ENCODE data around the gene PARD3B.

PARD3B gene

DNA sequence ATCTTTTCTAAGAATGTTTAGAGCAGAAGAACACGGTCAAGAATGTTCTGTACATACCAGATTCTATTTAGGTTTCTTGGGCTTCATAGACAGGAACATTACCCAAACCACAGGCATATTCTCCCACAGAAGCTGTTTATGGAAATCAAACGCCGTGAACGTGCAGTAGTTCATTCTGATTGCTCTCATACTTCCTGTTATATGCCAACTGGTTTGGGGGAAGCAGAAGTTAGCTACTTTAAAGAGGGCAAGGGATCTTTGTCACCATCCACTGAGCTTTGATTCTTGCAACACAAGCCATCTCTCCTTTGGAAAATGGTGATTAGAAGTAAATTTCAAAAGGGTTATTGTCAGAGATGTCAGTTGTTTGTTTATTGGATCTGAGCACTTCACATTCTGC is 954.8 kb downstream of the PARD3B start:
- DNase-seq (ENCODE audit: low read depth, low spot score), result no peak
- Histone ChIP-seq H3K36me3 (ENCODE audit: insufficient read depth, insufficient read length, low read length) (no peaks in the 10 kb centered on the region), H3K4me3 (ENCODE audit: insufficient read length, low read depth) (no peak overlapping the region), H3K9ac (ENCODE audit: insufficient read length, low read depth) (no peak overlapping the region), H3K9me3 (ENCODE audit: insufficient read depth, low read length) (no peaks in the 10 kb centered on the region), H3K27me3 (ENCODE audit: insufficient read depth, insufficient read length) (no peaks in the 10 kb centered on the region), H3K4me1 (ENCODE audit: insufficient read depth, insufficient read length) (no peaks in the 10 kb centered on the region)
- TF ChIP-seq SUZ12 (IDR thresholded peaks at IDR 0.05; ENCODE audit: extremely low read depth, insufficient read depth, insufficient read length), result no peak
- no peak for TF ChIP-seq YY1 (IDR thresholded peaks at IDR 0.05; ENCODE audit: insufficient read depth, insufficient read length)
- TF ChIP-seq ZNF274 (IDR thresholded peaks at IDR 0.05; ENCODE audit: low read depth, low read length), result no peak

DNA sequence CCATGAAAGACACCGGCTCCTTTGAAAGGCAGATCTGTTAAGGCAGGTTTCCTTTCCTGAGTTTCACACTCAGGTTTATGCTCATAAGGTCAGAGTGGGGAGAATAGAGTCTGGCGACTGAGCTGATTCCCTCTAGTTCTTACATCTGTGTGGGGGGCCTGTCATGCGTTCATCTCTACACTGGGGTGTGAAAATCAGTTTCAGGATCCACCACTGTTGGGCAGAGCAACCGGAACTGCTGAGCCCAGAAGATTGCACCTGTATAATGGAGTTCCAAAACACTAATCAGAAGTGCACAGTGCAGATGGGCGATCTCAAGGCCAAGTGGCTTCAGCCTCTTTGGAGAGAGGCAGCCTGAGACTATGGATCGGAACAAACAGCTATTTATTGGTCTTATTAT is 955.7 kb downstream of the PARD3B start:
- H3K9me3 ChIP-seq (ENCODE audit: insufficient read depth, low read length), result no peaks in the 10 kb centered on the region
- TF ChIP-seq ZNF274 (IDR thresholded peaks at IDR 0.05; ENCODE audit: low read depth, low read length), result no peak
- no peak for TF ChIP-seq SUZ12 (IDR thresholded peaks at IDR 0.05; ENCODE audit: extremely low read depth, insufficient read depth, insufficient read length)
- TF ChIP-seq YY1 (IDR thresholded peaks at IDR 0.05; ENCODE audit: insufficient read depth, insufficient read length), result no peak
- no peak overlapping the region for H3K9ac ChIP-seq (ENCODE audit: insufficient read length, low read depth)
- no peak overlapping the region for H3K4me3 ChIP-seq (ENCODE audit: insufficient read length, low read depth)
- H3K27me3 ChIP-seq (ENCODE audit: insufficient read depth, insufficient read length), result no peaks in the 10 kb centered on the region
- no peaks in the 10 kb centered on the region for H3K36me3 ChIP-seq (ENCODE audit: insufficient read depth, insufficient read length, low read length)
- no peaks in the 10 kb centered on the region for H3K4me1 ChIP-seq (ENCODE audit: insufficient read depth, insufficient read length)
- no peak for DNase-seq (ENCODE audit: low read depth, low spot score)

GRCh38 chr2:205501826-205502225 is 956.6 kb downstream of the PARD3B start:
- H3K4me3 ChIP-seq (ENCODE audit: insufficient read length, low read depth), result no peak overlapping the region
- H3K9ac ChIP-seq (ENCODE audit: insufficient read length, low read depth), result no peak overlapping the region
- DNase-seq (ENCODE audit: low read depth, low spot score), result no peak
- no peak for TF ChIP-seq ZNF274 (IDR thresholded peaks at IDR 0.05; ENCODE audit: low read depth, low read length)
- no peak for TF ChIP-seq YY1 (IDR thresholded peaks at IDR 0.05; ENCODE audit: insufficient read depth, insufficient read length)
- no peak for TF ChIP-seq SUZ12 (IDR thresholded peaks at IDR 0.05; ENCODE audit: extremely low read depth, insufficient read depth, insufficient read length)
- H3K4me1 ChIP-seq (ENCODE audit: insufficient read depth, insufficient read length), result no peaks in the 10 kb centered on the region
- H3K27me3 ChIP-seq (ENCODE audit: insufficient read depth, insufficient read length), result no peaks in the 10 kb centered on the region
- no peaks in the 10 kb centered on the region for H3K9me3 ChIP-seq (ENCODE audit: insufficient read depth, low read length)
- H3K36me3 ChIP-seq (ENCODE audit: insufficient read depth, insufficient read length, low read length), result no peaks in the 10 kb centered on the region

DNA sequence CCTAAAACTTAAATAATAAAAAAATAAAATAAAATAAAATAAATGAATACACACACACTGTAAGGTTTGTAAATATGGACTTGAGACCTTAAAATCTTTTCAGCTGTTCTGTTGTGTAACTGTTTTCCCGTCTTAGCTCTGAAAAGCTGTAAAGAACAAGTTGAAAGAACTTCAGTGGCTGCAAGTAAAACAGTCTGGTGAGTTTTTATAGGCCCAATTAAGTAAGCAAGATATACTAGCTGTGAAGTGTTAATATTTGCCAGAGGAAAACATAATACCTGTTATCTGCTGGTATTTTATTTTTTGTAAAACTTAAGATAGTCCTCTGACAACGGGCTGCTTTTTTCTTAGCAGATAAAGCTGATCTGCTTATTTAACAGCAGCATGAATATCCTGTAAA is 960.1 kb downstream of the PARD3B start:
- Histone ChIP-seq H3K9me3 (ENCODE audit: insufficient read depth, low read length) (no peaks in the 10 kb centered on the region), H3K27me3 (ENCODE audit: insufficient read depth, insufficient read length) (no peaks in the 10 kb centered on the region), H3K4me3 (ENCODE audit: insufficient read length, low read depth) (no peak overlapping the region), H3K9ac (ENCODE audit: insufficient read length, low read depth) (no peak overlapping the region), H3K36me3 (ENCODE audit: insufficient read depth, insufficient read length, low read length) (no peaks in the 10 kb centered on the region), H3K4me1 (ENCODE audit: insufficient read depth, insufficient read length) (no peaks in the 10 kb centered on the region)
- TF ChIP-seq SUZ12 (IDR thresholded peaks at IDR 0.05; ENCODE audit: extremely low read depth, insufficient read depth, insufficient read length), result no peak
- TF ChIP-seq YY1 (IDR thresholded peaks at IDR 0.05; ENCODE audit: insufficient read depth, insufficient read length), result no peak
- TF ChIP-seq ZNF274 (IDR thresholded peaks at IDR 0.05; ENCODE audit: low read depth, low read length), result no peak
- no peak for DNase-seq (ENCODE audit: low read depth, low spot score)

GRCh38 chr2:205509655-205510054 is 964.4 kb downstream of the PARD3B start:
- no peak for DNase-seq (ENCODE audit: low read depth, low spot score)
- Histone ChIP-seq H3K36me3 (ENCODE audit: insufficient read depth, insufficient read length, low read length) (no peaks in the 10 kb centered on the region), H3K4me3 (ENCODE audit: insufficient read length, low read depth) (no peak overlapping the region), H3K27me3 (ENCODE audit: insufficient read depth, insufficient read length) (no peaks in the 10 kb centered on the region), H3K4me1 (ENCODE audit: insufficient read depth, insufficient read length) (no peaks in the 10 kb centered on the region), H3K9ac (ENCODE audit: insufficient read length, low read depth) (no peak overlapping the region), H3K9me3 (ENCODE audit: insufficient read depth, low read length) (no peaks in the 10 kb centered on the region)
- TF ChIP-seq YY1 (IDR thresholded peaks at IDR 0.05; ENCODE audit: insufficient read depth, insufficient read length) (no peak), SUZ12 (IDR thresholded peaks at IDR 0.05; ENCODE audit: extremely low read depth, insufficient read depth, insufficient read length) (no peak), ZNF274 (IDR thresholded peaks at IDR 0.05; ENCODE audit: low read depth, low read length) (no peak)

GRCh38 chr2:205510345-205510744 is 965.1 kb downstream of the PARD3B start:
- Histone ChIP-seq H3K4me1 (ENCODE audit: insufficient read depth, insufficient read length) (no peaks in the 10 kb centered on the region), H3K27me3 (ENCODE audit: insufficient read depth, insufficient read length) (no peaks in the 10 kb centered on the region), H3K9ac (ENCODE audit: insufficient read length, low read depth) (no peak overlapping the region), H3K4me3 (ENCODE audit: insufficient read length, low read depth) (no peak overlapping the region), H3K36me3 (ENCODE audit: insufficient read depth, insufficient read length, low read length) (no peaks in the 10 kb centered on the region), H3K9me3 (ENCODE audit: insufficient read depth, low read length) (no peaks in the 10 kb centered on the region)
- DNase-seq (ENCODE audit: low read depth, low spot score), result peak; percentile 13
- TF ChIP-seq YY1 (IDR thresholded peaks at IDR 0.05; ENCODE audit: insufficient read depth, insufficient read length) (no peak), ZNF274 (IDR thresholded peaks at IDR 0.05; ENCODE audit: low read depth, low read length) (no peak), SUZ12 (IDR thresholded peaks at IDR 0.05; ENCODE audit: extremely low read depth, insufficient read depth, insufficient read length) (no peak)

DNA sequence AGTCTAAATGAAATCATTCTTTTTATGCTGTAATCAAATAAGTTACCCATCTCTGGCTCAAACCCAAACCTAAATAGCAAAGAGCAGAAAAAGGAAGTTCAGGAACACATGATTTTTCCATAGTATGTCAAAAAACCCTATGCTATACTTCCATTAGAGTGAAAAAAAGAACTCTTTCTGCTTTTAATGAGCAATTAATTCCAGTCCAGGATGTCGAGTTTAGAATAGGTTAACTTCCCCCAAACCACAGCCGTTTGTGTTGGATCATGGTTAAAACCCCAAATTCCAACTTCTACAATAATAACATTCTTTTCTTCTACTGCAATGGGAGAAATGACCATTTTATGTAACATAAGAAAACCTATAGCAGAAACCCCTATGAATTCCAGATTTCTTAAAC is 965.9 kb downstream of the PARD3B start:
- Histone ChIP-seq H3K4me1 (ENCODE audit: insufficient read depth, insufficient read length) (no peaks in the 10 kb centered on the region), H3K9me3 (ENCODE audit: insufficient read depth, low read length) (no peaks in the 10 kb centered on the region), H3K4me3 (ENCODE audit: insufficient read length, low read depth) (no peak overlapping the region), H3K27me3 (ENCODE audit: insufficient read depth, insufficient read length) (no peaks in the 10 kb centered on the region), H3K9ac (ENCODE audit: insufficient read length, low read depth) (no peak overlapping the region), H3K36me3 (ENCODE audit: insufficient read depth, insufficient read length, low read length) (no peaks in the 10 kb centered on the region)
- TF ChIP-seq ZNF274 (IDR thresholded peaks at IDR 0.05; ENCODE audit: low read depth, low read length), result no peak
- no peak for TF ChIP-seq YY1 (IDR thresholded peaks at IDR 0.05; ENCODE audit: insufficient read depth, insufficient read length)
- TF ChIP-seq SUZ12 (IDR thresholded peaks at IDR 0.05; ENCODE audit: extremely low read depth, insufficient read depth, insufficient read length), result no peak
- no peak for DNase-seq (ENCODE audit: low read depth, low spot score)

DNA sequence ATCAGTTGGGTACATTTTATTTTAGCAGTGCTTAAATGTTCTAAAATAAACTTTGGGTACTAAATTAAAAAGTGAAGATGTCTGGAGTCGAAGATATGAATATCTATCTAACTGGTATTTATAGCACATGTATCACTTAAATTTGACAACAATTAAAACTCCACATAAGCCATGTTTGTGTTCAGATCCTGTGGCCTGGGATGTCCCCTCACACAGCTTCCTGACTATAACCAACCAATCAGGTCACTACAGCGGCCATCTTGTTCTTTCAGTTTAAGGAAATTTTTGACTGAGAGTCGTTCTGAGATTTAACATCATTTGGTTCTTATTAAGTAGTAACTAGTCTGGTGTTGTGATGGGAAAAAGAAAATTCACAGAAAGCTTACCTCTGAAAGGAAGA is 966.4 kb downstream of the PARD3B start:
- H3K27me3 ChIP-seq (ENCODE audit: insufficient read depth, insufficient read length), result no peaks in the 10 kb centered on the region

More for the DNA sequence above, 966.4 kb downstream of the PARD3B start:
- H3K4me1 ChIP-seq (ENCODE audit: insufficient read depth, insufficient read length), result no peaks in the 10 kb centered on the region
- H3K36me3 ChIP-seq (ENCODE audit: insufficient read depth, insufficient read length, low read length), result no peaks in the 10 kb centered on the region
- DNase-seq (ENCODE audit: low read depth, low spot score), result no peak
- H3K4me3 ChIP-seq (ENCODE audit: insufficient read length, low read depth), result no peak overlapping the region
- no peak overlapping the region for H3K9ac ChIP-seq (ENCODE audit: insufficient read length, low read depth)
- TF ChIP-seq SUZ12 (IDR thresholded peaks at IDR 0.05; ENCODE audit: extremely low read depth, insufficient read depth, insufficient read length), result no peak
- no peak for TF ChIP-seq ZNF274 (IDR thresholded peaks at IDR 0.05; ENCODE audit: low read depth, low read length)
- no peak for TF ChIP-seq YY1 (IDR thresholded peaks at IDR 0.05; ENCODE audit: insufficient read depth, insufficient read length)
- no peaks in the 10 kb centered on the region for H3K9me3 ChIP-seq (ENCODE audit: insufficient read depth, low read length)

Data from NT2/D1 (cell line).